GF-D8 (cell line): ENCODE data around the gene NCK2.

Experiments
- DNase-seq: peaks from one replicate; lab custom pipeline; 2025; lab: John Stamatoyannopoulos, UW

The NCK2 gene

DNA sequence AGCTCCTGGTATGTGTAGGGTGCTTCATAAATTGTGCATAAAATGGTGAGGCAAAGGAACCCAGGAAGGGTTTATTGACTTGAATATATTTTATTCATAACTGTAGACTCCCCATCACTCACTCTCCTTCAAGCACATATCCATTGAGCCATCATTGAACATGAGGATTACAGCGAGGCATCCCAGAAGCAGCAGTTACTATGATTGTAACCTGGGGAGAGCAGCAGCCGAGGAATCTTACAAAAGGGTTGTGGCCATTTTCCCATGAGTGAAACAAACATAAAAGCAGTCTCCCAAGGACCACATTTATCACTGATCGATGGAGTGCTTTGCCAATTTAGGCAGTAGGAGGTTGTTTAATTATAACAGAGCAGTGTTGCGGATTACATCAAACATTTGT, 183.4 kb downstream of the NCK2 start:
- no peak for DNase-seq

- no peak for DNase-seq
These were observed 183.9 kb downstream of the NCK2 start for GRCh38 chr2:105928563-105928962.

DNA sequence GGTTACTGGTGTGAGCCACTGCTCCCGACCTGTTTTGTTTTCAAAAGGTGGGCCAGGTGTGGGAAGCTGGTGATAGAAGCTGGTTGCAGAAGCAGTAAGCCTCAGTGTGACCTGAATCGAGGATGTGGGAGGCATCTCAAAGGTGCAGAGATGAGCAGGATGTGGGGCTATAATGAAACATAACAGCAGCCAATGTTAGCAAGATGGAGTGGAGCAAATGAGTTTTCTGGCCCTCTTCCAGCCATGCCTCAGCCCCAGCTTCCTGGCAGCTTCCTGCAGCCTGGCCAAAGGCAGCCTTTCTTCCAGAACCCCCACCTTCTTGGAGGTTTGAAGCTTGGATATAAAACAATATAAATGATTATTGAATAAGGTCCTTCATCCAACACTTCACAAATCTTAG, 184.8 kb downstream of the NCK2 start:
- no peak for DNase-seq

DNA sequence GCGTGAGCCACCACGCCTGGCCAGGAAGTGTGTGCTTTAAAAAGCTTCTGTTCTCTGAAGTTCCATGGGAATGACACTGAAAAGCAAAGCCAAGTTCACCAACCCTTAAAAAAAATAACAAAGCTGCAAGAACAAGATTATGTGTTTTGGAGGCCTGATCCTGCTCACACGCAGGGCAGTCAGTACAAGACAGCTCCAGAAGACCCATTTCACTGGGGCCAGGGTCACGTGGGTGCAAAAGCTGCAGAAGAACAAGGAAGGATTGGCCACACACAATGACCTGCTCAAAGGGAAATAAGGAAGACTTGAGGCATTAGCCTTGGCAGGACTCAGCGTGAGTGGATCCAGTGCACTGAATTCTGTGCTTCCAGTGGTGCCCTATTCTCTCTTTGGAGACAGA, 187.9 kb downstream of the NCK2 start:
- DNase-seq = no peak

- DNase-seq = no peak
These were observed 189.2 kb downstream of the NCK2 start for GRCh38 chr2:105933906-105934305.

DNA sequence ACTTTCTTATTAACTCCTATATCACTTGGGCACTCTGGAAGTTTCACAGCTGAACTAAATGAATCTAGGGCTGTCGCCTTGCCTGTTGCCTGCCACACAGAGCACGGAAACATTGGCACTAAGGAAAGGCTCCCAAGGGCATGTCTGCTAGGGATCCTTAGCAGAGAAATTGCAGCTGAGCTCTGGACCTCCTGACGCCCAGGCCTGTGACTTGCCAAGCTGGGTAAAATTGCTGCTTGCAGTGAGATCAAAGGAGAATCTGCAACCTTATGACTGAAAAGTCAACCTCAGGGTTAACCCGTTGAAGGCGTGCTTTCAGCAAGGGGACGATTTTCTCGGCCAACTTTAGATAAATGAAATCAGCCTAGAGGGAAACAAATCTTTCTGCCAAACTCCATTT, 189.8 kb downstream of the NCK2 start:
- DNase-seq = no peak

DNA sequence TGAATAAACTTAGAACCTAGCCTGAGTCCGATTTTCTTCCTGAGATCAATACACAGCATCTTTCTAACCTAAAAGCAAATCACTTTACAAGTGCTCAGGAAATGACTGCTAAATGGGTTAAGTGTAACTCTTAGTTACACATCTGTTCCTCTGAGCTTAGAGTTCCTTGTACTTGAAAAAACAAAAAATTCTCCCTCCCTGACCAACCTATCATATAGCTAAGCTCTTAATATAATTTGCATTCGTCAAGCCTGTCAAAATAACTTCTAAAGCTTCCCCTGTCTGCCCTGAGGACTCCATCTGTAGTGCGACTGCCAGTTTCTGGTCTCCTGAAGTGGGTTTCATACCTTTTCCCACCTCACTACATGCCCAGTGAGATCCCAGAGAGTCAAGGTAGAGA, 190.4 kb downstream of the NCK2 start:
- DNase-seq = no peak

GRCh38 chr2:105936954-105937353, 192.2 kb downstream of the NCK2 start:
- no peak for DNase-seq

DNA sequence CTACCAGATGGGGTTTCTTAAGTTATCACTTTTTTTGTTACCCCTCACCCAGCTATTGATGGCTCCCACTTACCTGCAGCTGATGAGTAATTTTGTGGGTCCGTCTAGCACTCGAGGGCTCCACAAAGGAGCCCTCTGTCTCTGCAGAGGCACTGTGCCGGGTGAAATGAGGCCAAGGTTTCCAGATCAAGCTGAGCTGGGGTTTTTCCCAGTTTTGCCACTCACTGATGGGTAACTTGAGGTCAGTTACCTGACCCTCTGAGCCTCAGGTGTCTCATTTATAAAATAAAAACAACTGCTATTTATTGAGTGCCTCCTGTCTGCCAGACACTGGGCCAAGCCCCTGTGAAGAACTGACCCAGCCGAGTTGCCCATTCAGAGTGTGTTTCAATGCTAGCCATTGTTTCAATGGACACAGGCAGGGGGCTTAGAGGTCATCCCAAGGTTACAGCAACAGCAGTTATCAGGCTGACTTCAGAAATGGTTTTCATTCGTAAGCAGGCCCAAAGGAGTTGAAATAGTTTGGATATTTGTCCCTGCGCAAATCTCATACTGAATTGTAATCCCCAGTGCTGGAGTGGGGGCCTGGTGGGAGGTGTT, 192.9 kb downstream of the NCK2 start:
- no peak for DNase-seq
